Common myeloid progenitor, CD34-positive (primary cell): ENCODE data around the gene LPIN1.
A peak's percentile ranks its signal among the peaks of the same experiment; 100 is the strongest.
"Not testable (repeated sequence)": the region's sequence is repeated elsewhere in the genome, so short reads cannot be mapped to it uniquely, and the experiment has no call there.

ENCODE experiments used
- CTCF ChIA-PET: fragments of 350-600 bp; sonication (Branson Sonifier 250); formaldehyde crosslinking; loops from one replicate; lab custom pipeline; 2021; ENCODE audit warnings: antibody characterized with exemption; lab: Charles Lee
- POLR2A ChIA-PET: fragments of 350-600 bp; sonication (Branson Sonifier 250); formaldehyde crosslinking; loops from one replicate; lab custom pipeline; 2021; ENCODE audit warnings: antibody characterized with exemption; lab: Charles Lee
- DNase-seq, 3 donors: peaks; one replicate each; pipeline versions ENCODE4 v3.0.0 to v3.0.0-alpha.2; 2013
- H3K27ac ChIP-seq, 2 experiments: 1 replicate in 1 of 2; 2 replicates in 1 of 2; pipeline ENCODE4 v1.7.0; 2013; ENCODE audit warnings: inconsistent platforms in 2 of 2, low read length in 2 of 2, mild to moderate bottlenecking in 2 of 2, low read depth in 1 of 2, moderate library complexity in 1 of 2; ENCODE audit not compliant: severe bottlenecking in 2 of 2, insufficient read depth in 1 of 2, poor library complexity in 1 of 2
- H3K27me3 ChIP-seq, 5 experiments: replicated peaks in 2 of 5; 1 replicate in 3 of 5; 2 replicates in 2 of 5; pipeline versions ENCODE4 v1.6.1 to v1.7.0; 2013; ENCODE audit warnings: low read length in 4 of 5, mild to moderate bottlenecking in 2 of 5, moderate library complexity in 2 of 5, inconsistent platforms in 1 of 5; ENCODE audit not compliant: insufficient read depth in 5 of 5, control insufficient read depth in 4 of 5
- H3K36me3 ChIP-seq, 4 experiments: 1 replicate in 2 of 4; 2 replicates in 2 of 4; pipeline versions ENCODE4 v1.6.1 to v1.7.0; 2013; ENCODE audit warnings: low read length in 3 of 4, control low read depth in 1 of 4, mild to moderate bottlenecking in 1 of 4; ENCODE audit not compliant: control insufficient read depth in 4 of 4, insufficient read depth in 4 of 4
- H3K4me1 ChIP-seq, 4 experiments: 1 replicate in 3 of 4; 2 replicates in 1 of 4; pipeline versions ENCODE4 v1.6.1 to v1.7.1; 2013; ENCODE audit warnings: low read length in 3 of 4, mild to moderate bottlenecking in 3 of 4, control low read depth in 1 of 4, inconsistent platforms in 1 of 4, moderate library complexity in 1 of 4; ENCODE audit not compliant: control insufficient read depth in 4 of 4, insufficient read depth in 4 of 4; ENCODE audit errors: control extremely low read depth in 1 of 4
- H3K4me3 ChIP-seq, 7 experiments: 1 replicate in 4 of 7; 2 replicates in 3 of 7; pipeline versions ENCODE4 v1.5.1 to v1.7.0; 2013; ENCODE audit warnings: mild to moderate bottlenecking in 7 of 7, low read length in 6 of 7, moderate library complexity in 6 of 7, inconsistent platforms in 2 of 7, low read depth in 2 of 7, control low read depth in 1 of 7; ENCODE audit not compliant: insufficient read depth in 4 of 7, control insufficient read depth in 1 of 7; ENCODE audit errors: extremely low read depth in 1 of 7
- H3K9me3 ChIP-seq, 5 experiments: 1 replicate in 4 of 5; 2 replicates in 1 of 5; pipeline versions ENCODE4 v1.6.1 to v1.7.1; 2013; ENCODE audit warnings: low read length in 4 of 5, mild to moderate bottlenecking in 2 of 5, inconsistent platforms in 1 of 5, low read depth in 1 of 5, moderate library complexity in 1 of 5; ENCODE audit not compliant: control insufficient read depth in 4 of 5, insufficient read depth in 2 of 5; ENCODE audit errors: control extremely low read depth in 1 of 5
- WGBS: methylation state at CpG from one replicate; pipeline ENCODE4 v1.1.5; 2013; ENCODE audit not compliant: insufficient coverage; 5-methylcytosine and 5-hydroxymethylcytosine counted together

Gene LPIN1

GRCh38 chr2:11856095-11856494 is 109.7 kb downstream of the LPIN1 start:
- 52% methylated on average over 5 of the region's 5 CpGs for WGBS
- no peak overlapping the region for H3K27ac ChIP-seq
- POLR2A ChIA-PET = no interaction called here
- H3K4me1 ChIP-seq = peaks cover 0 to 12% (median 5%) of the 10 kb centered on the region in 4 experiments
- no peaks in the 10 kb centered on the region for H3K36me3 ChIP-seq
- CTCF ChIA-PET = no interaction called here
- H3K27me3 ChIP-seq = peaks cover 0 to 70% (median 12%) of the 10 kb centered on the region in 5 experiments
- peak in 2 of 3 donors; percentile 31 to 48 for DNase-seq
- peaks cover 0 to 29% (median 20%) of the 10 kb centered on the region in 5 experiments for H3K9me3 ChIP-seq
- no peak overlapping the region for H3K4me3 ChIP-seq

GRCh38 chr2:11858883-11859282 is 112.5 kb downstream of the LPIN1 start:
- no peak for DNase-seq
- H3K4me1 ChIP-seq = peaks cover 3 to 12% (median 10%) of the 10 kb centered on the region in 4 experiments
- H3K4me3 ChIP-seq = no peak overlapping the region
- peaks cover 0 to 69% (median 6%) of the 10 kb centered on the region in 5 experiments for H3K27me3 ChIP-seq
- H3K27ac ChIP-seq = no peak overlapping the region
- POLR2A ChIA-PET = no interaction called here
- WGBS = 80% methylated on average over 1 of the region's 2 CpGs
- no peaks in the 10 kb centered on the region for H3K36me3 ChIP-seq
- CTCF ChIA-PET = no interaction called here
- peaks cover 0 to 29% (median 20%) of the 10 kb centered on the region in 5 experiments for H3K9me3 ChIP-seq

GRCh38 chr2:11859975-11860374 is 113.5 kb downstream of the LPIN1 start:
- 90% methylated on average over 3 of the region's 3 CpGs for WGBS
- H3K4me3 ChIP-seq, H3K27ac ChIP-seq, POLR2A ChIA-PET, H3K36me3 ChIP-seq, DNase-seq: not testable (repeated sequence)
- H3K9me3 ChIP-seq = peaks cover 0 to 29% (median 20%) of the 10 kb centered on the region in 5 experiments
- H3K4me1 ChIP-seq = peaks cover 3 to 14% (median 11%) of the 10 kb centered on the region in 4 experiments
- CTCF ChIA-PET = interaction anchor here (1.1 kb wide), 1 partner anchor 10 kb away, joined by 3 read pairs; no protein-coding TSS in a partner anchor
- H3K27me3 ChIP-seq = peaks cover 0 to 68% (median 6%) of the 10 kb centered on the region in 5 experiments

- ChIA-PET POLR2A (no interaction called here), CTCF (interaction anchor here (1.1 to 1.4 kb wide), 4 partner anchors 11 to 855 kb away, joined by 3 read pairs; partner anchors contain the start of gene TRIB2)
- Histone ChIP-seq H3K4me3 (no peak overlapping the region), H3K27me3 (peaks cover 0 to 64% (median 6%) of the 10 kb centered on the region in 5 experiments), H3K27ac (no peak overlapping the region), H3K9me3 (peaks cover 0 to 29% (median 20%) of the 10 kb centered on the region in 5 experiments), H3K36me3 (no peaks in the 10 kb centered on the region), H3K4me1 (peaks cover 3 to 12% (median 8%) of the 10 kb centered on the region in 4 experiments)
- WGBS = 100% methylated on average over 1 of the region's 2 CpGs
- DNase-seq = no peak
These were observed 114.6 kb downstream of the LPIN1 start for GRCh38 chr2:11861044-11861443.

GRCh38 chr2:11862049-11862448 is 115.6 kb downstream of the LPIN1 start:
- no peaks in the 10 kb centered on the region for H3K36me3 ChIP-seq
- ChIA-PET CTCF (interaction anchor here (1.4 to 2.1 kb wide), 4 partner anchors 11 to 1135 kb away, joined by 3 to 7 read pairs (median 4); partner anchors contain the start of gene TRIB2), POLR2A (interaction anchor here (0.6 kb wide), 1 partner anchor 491 kb away, joined by 3 read pairs; no protein-coding TSS in a partner anchor)
- H3K9me3 ChIP-seq = peaks cover 0 to 27% (median 20%) of the 10 kb centered on the region in 5 experiments
- H3K4me3 ChIP-seq = no peak overlapping the region
- no peak overlapping the region for H3K27ac ChIP-seq
- peaks cover 3 to 8% (median 6%) of the 10 kb centered on the region in 4 experiments for H3K4me1 ChIP-seq
- DNase-seq = no peak
- peaks cover 0 to 62% (median 6%) of the 10 kb centered on the region in 5 experiments for H3K27me3 ChIP-seq
- WGBS = 86% methylated on average over 2 of the region's 3 CpGs

GRCh38 chr2:11863103-11863502 is 116.7 kb downstream of the LPIN1 start:
- Histone ChIP-seq H3K36me3 (no peaks in the 10 kb centered on the region), H3K4me3 (no peak overlapping the region), H3K4me1 (peaks cover 3 to 8% (median 6%) of the 10 kb centered on the region in 4 experiments), H3K27me3 (peaks cover 0 to 51% (median 2%) of the 10 kb centered on the region in 5 experiments), H3K9me3 (peaks cover 0 to 21% (median 18%) of the 10 kb centered on the region in 5 experiments), H3K27ac (no peak overlapping the region)
- WGBS = 71% methylated on average over 7 of the region's 7 CpGs
- DNase-seq = peak in 1 of 3 donors; percentile 2
- ChIA-PET POLR2A (no interaction called here), CTCF (interaction anchor here (0.9 to 2.4 kb wide), 7 partner anchors 10 to 1150 kb away, joined by 3 to 7 read pairs (median 6); no protein-coding TSS in a partner anchor)
